Lower lobe of right lung (tissue), 2 donors: ENCODE results near the gene GOLGA2. TPM values are rescaled to one million over a fixed set of nuclear protein-coding genes. Genes with fewer than 3 reads are reported as not detected.
A peak's percentile ranks its signal among the peaks of the same experiment; 100 is the strongest.

Source experiments
- ATAC-seq, 2 donors: fragments of 200-7000 bp; cut with Tn5 transposase; one replicate each; pipeline ENCODE4 v1.9.1; 2020 to 2022; ENCODE audit warnings: mild to moderate bottlenecking in 2 of 2, moderate library complexity in 2 of 2
- DNase-seq: peaks from one replicate; pipeline ENCODE4 v3.0.0-alpha.2; 2020
- H3K27ac ChIP-seq: fragments of 200-600 bp; one replicate; pipeline ENCODE4 v1.8.0; 2022
- H3K27me3 ChIP-seq: fragments of 200-600 bp; one replicate; pipeline ENCODE4 v1.8.0; 2022; ENCODE audit warnings: low read depth
- H3K36me3 ChIP-seq: fragments of 200-600 bp; one replicate; pipeline ENCODE4 v1.8.0; 2022; ENCODE audit warnings: mild to moderate bottlenecking
- H3K4me1 ChIP-seq: fragments of 200-600 bp; one replicate; pipeline ENCODE4 v1.8.0; 2022
- H3K4me3 ChIP-seq: fragments of 200-600 bp; one replicate; pipeline ENCODE4 v1.8.0; 2022; ENCODE audit warnings: mild to moderate bottlenecking
- H3K9me3 ChIP-seq: fragments of 200-600 bp; one replicate; pipeline ENCODE4 v1.8.0; 2022
- intact Hi-C: fragments of 100-400 bp; cut with DNase I; formaldehyde crosslinking; loops from one replicate; pipeline ENCODE4 v1.11.0; 2022
- total RNA-seq: library from RNA; stranded (reverse); fragmentation: NEBNext Ultra II Directional; extraction: Animal tissue kit (Norgen Biotek cat#: 25700); gene quantifications from one replicate; pipeline ENCODE4 v1.2.1, GENCODE V29; 2021
- TF ChIP-seq, protein P1 (sequence below): fragments of 200-600 bp; IDR thresholded peaks from one replicate; pipeline ENCODE4 v1.8.0; 2022; ENCODE audit warnings: antibody characterized with exemption, mild to moderate bottlenecking
- donor health status: DM: no; HTN: yes; CAD: no; lungs with severe emphysema.

GOLGA2 gene
- total RNA-seq, 1 donor from 2014 or later = 82.7 TPM

DNA sequence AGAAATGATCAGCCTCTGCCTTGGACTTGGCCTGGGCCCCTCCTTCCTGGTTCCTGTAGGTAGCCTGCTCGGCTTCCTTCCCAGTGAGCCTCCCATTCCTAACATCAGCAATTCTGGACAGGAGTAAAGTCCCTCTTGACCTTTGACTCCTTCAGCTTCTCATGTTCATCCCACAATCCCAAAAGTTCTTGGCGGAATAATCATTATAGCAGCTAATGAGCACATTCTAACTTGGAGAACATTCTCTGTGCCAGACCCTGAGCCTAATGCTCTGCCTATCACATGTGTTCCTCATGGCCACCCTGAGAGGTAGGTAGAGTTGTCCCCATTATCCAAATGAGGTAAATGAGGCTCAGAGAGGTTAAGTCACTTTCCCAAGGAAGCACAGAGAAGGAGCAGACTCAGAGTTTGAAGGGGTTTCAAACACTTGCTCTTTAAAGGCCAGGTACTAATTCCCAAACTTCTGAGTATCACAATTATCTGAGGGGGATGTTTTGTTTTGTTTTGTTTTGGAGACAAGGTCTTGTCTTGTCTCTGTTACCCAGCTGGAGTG lies 21.5 kb upstream of the GOLGA2 start:
- intact Hi-C loops = no loop called here

DNA sequence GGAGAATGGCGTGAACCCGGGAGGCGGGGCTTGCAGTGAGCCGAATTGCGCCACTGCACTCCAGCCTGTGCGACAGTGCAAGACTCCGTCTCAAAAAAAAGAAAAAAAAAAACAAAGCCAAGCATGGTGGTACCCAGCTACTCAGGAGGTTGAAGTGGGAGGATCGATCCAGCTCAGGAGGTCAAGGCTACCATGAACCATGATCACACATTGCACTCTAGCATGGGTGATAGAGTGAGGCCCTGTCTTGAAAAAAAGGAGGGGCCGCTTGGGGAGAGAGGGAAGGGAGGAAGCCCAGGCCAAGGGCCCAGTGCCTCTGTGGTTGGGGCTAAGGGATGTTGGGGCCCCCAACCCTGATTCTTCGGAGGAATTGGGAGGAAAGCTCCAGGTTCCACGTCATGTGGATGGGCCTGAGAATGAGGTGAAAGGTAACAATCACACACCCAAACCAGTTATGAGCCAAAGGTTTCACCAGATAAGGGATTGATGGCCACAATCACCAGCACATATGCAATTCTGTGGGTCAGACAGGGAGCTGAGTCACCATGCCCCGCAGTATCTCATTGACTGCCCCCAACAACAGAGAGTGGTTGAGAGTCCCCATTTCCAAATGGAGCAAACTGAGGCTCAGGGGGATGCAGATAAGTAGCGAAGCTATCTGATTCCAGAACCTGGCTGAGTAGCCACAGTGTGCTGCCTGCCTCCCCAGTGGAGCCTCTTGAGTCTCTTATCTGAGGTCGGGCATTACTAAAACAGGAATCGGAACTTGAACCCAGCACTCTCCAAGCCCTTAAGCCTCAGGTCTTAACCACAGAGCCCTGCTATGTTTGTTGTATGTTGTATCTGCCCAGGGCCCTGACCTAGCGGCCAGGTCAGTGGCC lies 20.8 kb upstream of the GOLGA2 start:
- ATAC-seq (no peak), DNase-seq (no peak)

More for the DNA sequence above, 21.5 kb upstream of the GOLGA2 start:
- ATAC-seq (no peak), DNase-seq (no peak)
- no peaks in the 10 kb centered on the region for H3K27me3 ChIP-seq
- H3K4me3 ChIP-seq = no peak overlapping the region
- no peak overlapping the region for H3K27ac ChIP-seq
- TF ChIP-seq, protein P1, sequence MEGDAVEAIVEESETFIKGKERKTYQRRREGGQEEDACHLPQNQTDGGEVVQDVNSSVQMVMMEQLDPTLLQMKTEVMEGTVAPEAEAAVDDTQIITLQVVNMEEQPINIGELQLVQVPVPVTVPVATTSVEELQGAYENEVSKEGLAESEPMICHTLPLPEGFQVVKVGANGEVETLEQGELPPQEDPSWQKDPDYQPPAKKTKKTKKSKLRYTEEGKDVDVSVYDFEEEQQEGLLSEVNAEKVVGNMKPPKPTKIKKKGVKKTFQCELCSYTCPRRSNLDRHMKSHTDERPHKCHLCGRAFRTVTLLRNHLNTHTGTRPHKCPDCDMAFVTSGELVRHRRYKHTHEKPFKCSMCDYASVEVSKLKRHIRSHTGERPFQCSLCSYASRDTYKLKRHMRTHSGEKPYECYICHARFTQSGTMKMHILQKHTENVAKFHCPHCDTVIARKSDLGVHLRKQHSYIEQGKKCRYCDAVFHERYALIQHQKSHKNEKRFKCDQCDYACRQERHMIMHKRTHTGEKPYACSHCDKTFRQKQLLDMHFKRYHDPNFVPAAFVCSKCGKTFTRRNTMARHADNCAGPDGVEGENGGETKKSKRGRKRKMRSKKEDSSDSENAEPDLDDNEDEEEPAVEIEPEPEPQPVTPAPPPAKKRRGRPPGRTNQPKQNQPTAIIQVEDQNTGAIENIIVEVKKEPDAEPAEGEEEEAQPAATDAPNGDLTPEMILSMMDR = no peak
- H3K4me1 ChIP-seq = peaks cover 7% of the 10 kb centered on the region
- no peaks in the 10 kb centered on the region for H3K36me3 ChIP-seq
- no peaks in the 10 kb centered on the region for H3K9me3 ChIP-seq

DNA sequence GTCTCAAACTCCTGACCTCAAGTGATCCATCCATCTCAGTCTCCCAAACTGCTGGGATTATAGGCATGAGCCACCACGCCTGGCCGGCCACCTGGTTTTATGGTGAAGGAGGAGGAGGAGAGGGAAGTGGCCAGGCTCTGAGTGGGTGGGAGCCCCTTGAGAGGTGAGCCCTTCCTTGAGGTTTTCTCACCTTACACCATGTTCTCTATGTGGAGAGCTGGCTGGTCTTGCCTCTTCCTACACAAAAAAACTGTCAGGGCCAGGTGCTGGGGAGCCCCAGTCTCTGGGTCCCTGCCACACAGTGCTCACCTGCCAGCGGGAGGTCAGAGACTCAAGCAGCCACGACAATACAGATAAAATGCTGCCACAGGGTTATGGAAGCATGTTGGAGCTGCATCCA lies 18.3 kb upstream of the GOLGA2 start:
- Histone ChIP-seq H3K4me1 (peaks cover 7% of the 10 kb centered on the region), H3K27ac (no peak overlapping the region), H3K4me3 (no peak overlapping the region), H3K36me3 (no peaks in the 10 kb centered on the region), H3K27me3 (no peaks in the 10 kb centered on the region), H3K9me3 (no peaks in the 10 kb centered on the region)
- intact Hi-C loops = no loop called here
- DNase-seq = no peak
- TF ChIP-seq, protein P1 = no peak
- no peak for ATAC-seq

More for the DNA sequence above, 20.8 kb upstream of the GOLGA2 start:
- Histone ChIP-seq H3K27ac (peak overlapping the region; percentile 62), H3K36me3 (no peaks in the 10 kb centered on the region), H3K4me3 (no peak overlapping the region), H3K4me1 (peaks cover 7% of the 10 kb centered on the region), H3K27me3 (no peaks in the 10 kb centered on the region), H3K9me3 (no peaks in the 10 kb centered on the region)
- TF ChIP-seq, protein P1 = no peak
- intact Hi-C loops = no loop called here

DNA sequence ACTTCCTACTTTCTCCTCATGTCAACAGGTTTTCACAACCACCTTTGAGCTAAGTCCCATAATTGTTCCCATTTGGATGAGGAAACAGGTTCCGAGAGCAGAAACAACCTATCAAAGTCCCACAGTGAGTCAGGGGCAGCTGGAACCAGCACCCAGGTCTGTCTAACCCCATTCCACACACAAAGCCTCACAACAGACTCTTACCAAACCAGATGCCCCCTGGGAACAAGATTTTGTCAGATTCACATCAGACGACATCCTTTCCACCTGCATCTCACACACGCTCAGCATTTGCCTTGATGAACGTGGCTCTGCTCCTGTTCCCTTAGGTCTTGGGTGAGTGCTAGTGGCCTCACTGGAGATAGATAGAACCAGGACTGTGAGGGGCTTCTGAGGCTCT lies 17.3 kb upstream of the GOLGA2 start:
- no peak overlapping the region for H3K27ac ChIP-seq
- H3K4me3 ChIP-seq = no peak overlapping the region
- peaks cover 7% of the 10 kb centered on the region for H3K4me1 ChIP-seq
- no peak for DNase-seq
- H3K36me3 ChIP-seq = peaks cover 10% of the 10 kb centered on the region
- H3K9me3 ChIP-seq = no peaks in the 10 kb centered on the region
- TF ChIP-seq, protein P1 = no peak
- intact Hi-C loops = no loop called here
- H3K27me3 ChIP-seq = no peaks in the 10 kb centered on the region
- no peak for ATAC-seq

DNA sequence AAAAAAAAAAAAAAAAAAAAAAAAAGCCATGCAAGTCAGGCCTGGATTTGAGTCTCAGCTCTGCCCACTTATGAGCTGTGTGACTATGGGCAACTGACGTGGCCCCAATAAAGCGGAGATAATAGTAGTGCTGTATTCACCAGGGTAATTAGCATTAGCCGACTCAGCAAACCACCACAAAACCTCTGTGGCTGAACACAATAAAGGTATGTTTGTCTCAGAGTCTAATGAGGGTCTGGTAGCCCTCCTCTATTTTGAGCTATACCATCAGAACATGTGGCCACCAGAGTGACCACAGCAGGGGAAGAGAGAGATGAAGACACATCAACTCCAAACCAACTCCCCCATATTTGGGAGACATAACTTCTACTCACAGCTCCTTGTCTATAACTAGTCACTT lies 16.2 kb upstream of the GOLGA2 start:
- H3K4me1 ChIP-seq = peaks cover 7% of the 10 kb centered on the region
- intact Hi-C loops = no loop called here
- peaks cover 10% of the 10 kb centered on the region for H3K36me3 ChIP-seq
- H3K4me3 ChIP-seq = no peak overlapping the region
- DNase-seq (no peak), ATAC-seq (no peak)
- H3K27ac ChIP-seq = no peak overlapping the region
- TF ChIP-seq, protein P1 = no peak
- H3K27me3 ChIP-seq = no peaks in the 10 kb centered on the region
- no peaks in the 10 kb centered on the region for H3K9me3 ChIP-seq
